Measurements from ENCODE around the gene CREB3L1. TPM values are rescaled to one million over a fixed set of nuclear protein-coding genes. Genes with fewer than 3 reads are reported as not detected.

Gene CREB3L1
- total and polyA plus RNA-seq, 2 experiments from 2014 or later, result 22.9 to 275 TPM

DNA sequence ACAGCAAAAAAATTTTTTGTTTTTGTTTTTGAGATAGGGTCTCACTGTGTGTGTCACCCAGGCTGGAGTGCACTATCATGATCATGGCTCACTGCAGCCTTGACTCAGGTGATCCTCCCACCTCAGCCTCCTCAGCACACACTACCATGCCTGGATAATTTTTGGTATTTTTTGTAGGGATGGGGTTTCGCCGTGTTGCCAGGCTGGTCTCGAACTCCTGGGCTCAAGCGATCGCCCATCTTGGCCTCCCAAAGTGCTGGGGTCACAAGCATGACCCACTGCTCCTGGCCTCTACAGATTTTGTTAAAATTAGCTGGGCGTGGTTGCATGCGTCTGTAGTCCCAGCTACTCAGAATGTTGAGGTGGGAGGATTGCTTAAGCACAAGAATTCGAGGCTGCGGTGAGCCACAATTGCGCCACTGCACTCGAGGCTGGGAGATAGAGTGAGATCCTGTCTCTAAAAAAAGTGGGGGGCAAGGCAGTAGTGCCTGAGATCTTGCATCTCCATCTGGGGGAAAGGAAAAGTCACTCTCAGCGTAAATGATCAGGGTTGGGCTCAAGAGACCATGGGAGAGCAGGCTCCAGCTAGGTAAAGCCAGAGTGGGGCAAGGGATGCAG lies 59.2 kb downstream of the CREB3L1 start:
- no peak overlapping the region for H2AFZ ChIP-seq
- peaks cover 19% of the 10 kb centered on the region for H3K4me1 ChIP-seq (ENCODE audit: insufficient read depth)
- H3K27ac ChIP-seq, result no peak overlapping the region
- no peaks in the 10 kb centered on the region for H4K20me1 ChIP-seq (ENCODE audit: insufficient read depth, poor library complexity, severe bottlenecking)
- WGBS (ENCODE audit: low lambda C conversion rate, missing lambda C conversion rate), result 87% methylated on average over 12 of the region's 12 CpGs
- no peak overlapping the region for H3K4me3 ChIP-seq
- TF ChIP-seq EZH2phosphoT487 (IDR thresholded peaks at IDR 0.05; ENCODE audit: low read depth, severe bottlenecking, unreplicated experiment) (no peak), EZH2 (IDR thresholded peaks at IDR 0.05; ENCODE audit: borderline replicate concordance) (no peak)
- TF ChIP-seq, protein P1, sequence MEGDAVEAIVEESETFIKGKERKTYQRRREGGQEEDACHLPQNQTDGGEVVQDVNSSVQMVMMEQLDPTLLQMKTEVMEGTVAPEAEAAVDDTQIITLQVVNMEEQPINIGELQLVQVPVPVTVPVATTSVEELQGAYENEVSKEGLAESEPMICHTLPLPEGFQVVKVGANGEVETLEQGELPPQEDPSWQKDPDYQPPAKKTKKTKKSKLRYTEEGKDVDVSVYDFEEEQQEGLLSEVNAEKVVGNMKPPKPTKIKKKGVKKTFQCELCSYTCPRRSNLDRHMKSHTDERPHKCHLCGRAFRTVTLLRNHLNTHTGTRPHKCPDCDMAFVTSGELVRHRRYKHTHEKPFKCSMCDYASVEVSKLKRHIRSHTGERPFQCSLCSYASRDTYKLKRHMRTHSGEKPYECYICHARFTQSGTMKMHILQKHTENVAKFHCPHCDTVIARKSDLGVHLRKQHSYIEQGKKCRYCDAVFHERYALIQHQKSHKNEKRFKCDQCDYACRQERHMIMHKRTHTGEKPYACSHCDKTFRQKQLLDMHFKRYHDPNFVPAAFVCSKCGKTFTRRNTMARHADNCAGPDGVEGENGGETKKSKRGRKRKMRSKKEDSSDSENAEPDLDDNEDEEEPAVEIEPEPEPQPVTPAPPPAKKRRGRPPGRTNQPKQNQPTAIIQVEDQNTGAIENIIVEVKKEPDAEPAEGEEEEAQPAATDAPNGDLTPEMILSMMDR (IDR thresholded peaks at IDR 0.05; ENCODE audit: poor library complexity), result no peak
- DNase-seq (ENCODE audit: low spot score), result no peak
- H3K79me2 ChIP-seq, result no peaks in the 10 kb centered on the region
- peaks cover 31% of the 10 kb centered on the region for H3K27me3 ChIP-seq
- H3K9me3 ChIP-seq (ENCODE audit: low read depth), result no peaks in the 10 kb centered on the region
- no peak overlapping the region for H3K4me2 ChIP-seq
- H3K9me2 ChIP-seq (replicated peaks; ENCODE audit: insufficient read depth), result no peaks in the 10 kb centered on the region
- no peaks in the 10 kb centered on the region for H3K36me3 ChIP-seq (replicated peaks; ENCODE audit: insufficient read depth, low read depth)

DNA sequence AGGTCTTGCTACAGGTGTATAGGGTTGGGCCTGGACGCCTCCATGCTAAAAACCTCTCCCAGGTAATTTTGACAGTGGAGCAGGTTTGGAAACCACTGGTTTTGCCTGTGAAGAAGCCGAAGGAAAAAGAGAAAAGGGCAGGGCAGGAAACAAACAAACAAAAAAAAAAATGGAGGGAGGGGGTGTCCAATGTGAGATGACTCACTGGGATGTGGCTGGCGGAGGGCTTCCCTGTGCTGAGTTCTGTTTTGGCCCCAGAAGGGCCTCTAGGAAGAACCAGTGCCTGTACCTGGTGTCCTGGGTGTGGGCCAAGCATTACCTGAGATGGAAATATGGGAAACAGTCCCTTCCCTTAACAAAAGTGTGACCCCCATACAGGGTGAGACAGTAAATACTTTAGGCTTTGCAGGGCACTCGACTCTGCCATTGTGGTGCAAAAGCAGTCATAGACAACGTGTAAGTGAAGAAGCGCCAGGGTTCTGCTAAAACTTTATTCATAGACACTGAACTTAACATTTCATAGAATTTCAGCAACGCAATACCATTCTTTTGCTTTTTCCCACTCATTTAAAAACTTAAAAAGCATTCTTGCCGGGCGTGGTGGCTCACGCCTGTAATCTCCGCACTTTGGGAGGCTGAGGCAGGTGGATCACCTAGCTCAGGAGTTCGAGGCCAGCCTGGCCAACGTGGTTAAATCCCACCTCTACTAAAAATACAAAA lies 60.3 kb downstream of the CREB3L1 start:
- Histone ChIP-seq H3K36me3 (replicated peaks; ENCODE audit: insufficient read depth, low read depth) (no peaks in the 10 kb centered on the region), H3K79me2 (no peaks in the 10 kb centered on the region), H3K27me3 (peaks cover 21% of the 10 kb centered on the region), H3K4me3 (no peak overlapping the region), H3K4me2 (no peak overlapping the region), H3K9me3 (ENCODE audit: low read depth) (no peaks in the 10 kb centered on the region), H2AFZ (no peak overlapping the region), H3K9me2 (replicated peaks; ENCODE audit: insufficient read depth) (no peaks in the 10 kb centered on the region), H3K4me1 (ENCODE audit: insufficient read depth) (peaks cover 28% of the 10 kb centered on the region), H3K27ac (no peak overlapping the region), H4K20me1 (ENCODE audit: insufficient read depth, poor library complexity, severe bottlenecking) (no peaks in the 10 kb centered on the region)
- WGBS (ENCODE audit: low lambda C conversion rate, missing lambda C conversion rate), result 92% methylated on average over 13 of the region's 13 CpGs
- no peak for TF ChIP-seq EZH2phosphoT487 (IDR thresholded peaks at IDR 0.05; ENCODE audit: low read depth, severe bottlenecking, unreplicated experiment)
- no peak for TF ChIP-seq EZH2 (IDR thresholded peaks at IDR 0.05; ENCODE audit: borderline replicate concordance)
- TF ChIP-seq, protein P1 (IDR thresholded peaks at IDR 0.05; ENCODE audit: poor library complexity), result no peak
- DNase-seq (ENCODE audit: low spot score), result no peak

DNA sequence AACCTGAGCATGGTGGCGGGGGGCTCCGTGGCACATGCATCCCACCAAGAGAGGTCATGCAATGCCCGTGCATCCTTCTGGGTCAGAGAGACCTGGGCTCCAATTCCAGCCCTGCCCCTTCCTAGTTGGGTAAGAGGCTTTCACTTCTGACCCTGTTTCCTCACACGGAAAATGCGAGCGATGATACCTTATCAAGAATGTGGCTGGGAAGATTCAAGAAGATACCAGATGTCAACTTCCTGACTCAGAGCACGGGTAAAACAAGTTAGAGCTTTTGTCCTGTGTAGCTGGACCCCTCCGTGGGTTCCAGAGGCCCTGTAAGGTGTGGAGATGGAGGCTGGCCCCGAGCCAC lies 61.1 kb downstream of the CREB3L1 start:
- TF ChIP-seq EZH2phosphoT487 (IDR thresholded peaks at IDR 0.05; ENCODE audit: low read depth, severe bottlenecking, unreplicated experiment), result no peak
- TF ChIP-seq EZH2 (IDR thresholded peaks at IDR 0.05; ENCODE audit: borderline replicate concordance), result no peak
- TF ChIP-seq, protein P1 (IDR thresholded peaks at IDR 0.05; ENCODE audit: poor library complexity), result no peak
- Histone ChIP-seq H3K4me3 (no peak overlapping the region), H3K36me3 (replicated peaks; ENCODE audit: insufficient read depth, low read depth) (no peaks in the 10 kb centered on the region), H2AFZ (peak overlapping the region; percentile 38), H3K4me1 (ENCODE audit: insufficient read depth) (peaks cover 29% of the 10 kb centered on the region), H3K27ac (peak overlapping the region; percentile 68), H3K79me2 (no peaks in the 10 kb centered on the region), H4K20me1 (ENCODE audit: insufficient read depth, poor library complexity, severe bottlenecking) (no peaks in the 10 kb centered on the region), H3K27me3 (peaks cover 13% of the 10 kb centered on the region), H3K4me2 (peak overlapping the region; percentile 75), H3K9me2 (replicated peaks; ENCODE audit: insufficient read depth) (no peaks in the 10 kb centered on the region), H3K9me3 (ENCODE audit: low read depth) (no peaks in the 10 kb centered on the region)
- WGBS (ENCODE audit: low lambda C conversion rate, missing lambda C conversion rate), result 31% methylated on average over 9 of the region's 9 CpGs
- no peak for DNase-seq (ENCODE audit: low spot score)
